HG03025 (cell line): ENCODE data around the gene CBARP.

ENCODE experiments used
- ATAC-seq: cut with Tn5 transposase; IDR thresholded peaks from one replicate; pipeline ENCODE4 v1.9.1; 2021; ENCODE audit warnings: mild to moderate bottlenecking, moderate library complexity; ENCODE audit not compliant: unreplicated experiment, low FRiP score

Gene CBARP

DNA sequence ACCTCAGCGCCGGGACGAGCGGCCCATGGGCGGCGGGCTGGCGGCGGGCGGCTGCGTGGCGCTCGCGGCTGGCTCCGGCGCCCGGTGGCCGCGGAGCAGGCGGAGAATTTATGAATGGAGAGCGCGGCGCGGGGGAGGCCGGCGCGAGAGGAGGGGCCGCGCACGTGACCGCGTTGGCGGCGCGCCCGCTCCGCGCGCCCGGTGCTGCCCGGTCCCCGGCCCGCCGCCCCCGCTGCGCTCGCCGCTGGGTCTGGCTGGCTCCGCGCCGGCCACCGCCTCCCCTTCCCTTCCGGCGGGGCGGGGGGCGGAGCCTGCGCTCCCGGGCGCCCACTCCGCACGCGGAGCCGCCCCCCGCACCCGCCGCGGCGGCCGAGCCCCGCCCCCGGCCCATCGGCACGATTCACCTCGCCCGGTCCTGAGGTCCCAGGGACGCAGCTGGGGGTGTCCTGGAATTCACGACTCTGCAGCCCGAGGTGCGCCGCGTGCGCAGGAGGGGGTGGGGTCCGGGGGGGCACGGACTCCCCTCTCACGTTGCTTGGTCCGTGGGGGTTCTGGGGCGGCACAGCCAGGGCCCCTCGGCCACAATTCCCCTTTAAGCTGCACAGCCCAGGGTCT is at the start of gene CBARP:
CBARP (minus strand) TSS at position 252 of the 615 bp plus-strand sequence. CDS start 1,905 bp downstream, outside the sequence.
- no peak for ATAC-seq

- no peak for ATAC-seq
These were observed 48.9 kb upstream of the CBARP start for GRCh38 chr19:1286487-1287353.

- no peak for ATAC-seq
These were observed 48.0 kb upstream of the CBARP start, which contains the start of gene EFNA2 for GRCh38 chr19:1285737-1286360. TSS of gene EFNA2 (plus strand) at chr19:1285873. CDS start at chr19:1286169, 296 bp downstream.

GRCh38 chr19:1284979-1285736 is 47.4 kb upstream of the CBARP start:
- ATAC-seq: no peak

DNA sequence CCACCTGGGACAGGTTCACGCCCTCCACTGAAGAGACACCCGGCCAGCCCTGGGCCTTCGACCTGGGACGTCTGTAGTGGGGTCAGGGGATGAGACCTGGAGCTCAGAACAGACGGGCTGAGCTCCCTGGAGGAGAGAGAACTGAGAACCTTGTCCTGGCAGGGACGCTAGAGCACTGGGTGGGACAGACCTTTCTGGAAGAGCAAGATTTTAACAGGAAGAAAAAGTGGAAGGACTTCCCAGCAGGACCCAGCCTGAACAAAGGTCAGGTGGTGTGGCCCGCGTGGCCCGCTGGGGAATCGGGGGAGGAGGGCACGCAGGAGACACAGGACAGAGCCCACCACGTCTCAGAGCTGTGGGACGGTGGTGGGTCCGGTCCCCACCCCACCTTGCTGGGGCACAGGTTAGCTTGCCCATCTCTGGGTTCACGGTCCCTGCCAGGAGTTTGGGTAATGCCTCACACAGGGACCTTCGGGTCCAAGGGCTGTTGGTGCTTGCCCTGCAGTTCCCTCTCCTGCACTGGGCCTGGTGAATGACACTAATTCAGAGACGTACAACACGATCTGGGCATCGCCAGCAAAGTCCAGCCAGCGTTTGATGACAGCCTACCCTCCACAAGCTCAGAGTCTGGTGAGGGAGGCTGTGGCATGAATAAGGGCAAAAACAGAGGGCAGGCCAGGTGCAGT is 46.6 kb upstream of the CBARP start:
- ATAC-seq: no peak

- no peak for ATAC-seq
These were observed 46.1 kb upstream of the CBARP start for GRCh38 chr19:1283917-1284292.

GRCh38 chr19:1283207-1283916 is 45.6 kb upstream of the CBARP start:
- ATAC-seq: no peak

DNA sequence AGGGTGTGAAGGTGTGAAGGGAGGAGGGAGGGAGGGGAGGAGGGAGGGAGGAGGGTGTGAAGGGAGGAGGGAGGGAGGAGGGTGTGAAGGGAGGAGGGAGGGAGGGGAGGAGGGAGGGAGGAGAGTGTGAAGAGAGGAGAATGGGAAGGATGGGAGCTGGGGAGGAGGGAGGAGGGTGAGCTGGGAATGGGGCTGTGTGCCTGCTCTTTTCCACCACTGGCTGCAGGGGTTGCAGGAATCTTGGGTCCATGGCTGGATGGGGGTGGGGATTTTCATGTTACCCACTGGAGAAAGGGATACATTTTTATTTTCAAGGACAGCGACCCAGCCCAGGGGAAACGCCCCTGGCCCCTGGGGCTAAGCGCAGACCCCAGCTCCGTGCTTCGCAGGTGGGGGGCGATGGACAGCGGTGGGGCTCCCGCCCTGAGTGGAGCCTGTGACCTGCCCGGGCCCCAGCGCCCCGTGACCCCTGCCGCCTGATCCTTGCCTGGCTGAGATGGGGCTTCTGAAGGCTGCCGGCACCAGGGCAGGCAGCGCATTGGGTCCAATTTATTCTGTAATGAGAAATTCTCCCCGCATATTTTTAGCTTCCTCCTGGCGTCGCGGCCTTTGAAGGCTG is 44.9 kb upstream of the CBARP start:
- no peak for ATAC-seq

DNA sequence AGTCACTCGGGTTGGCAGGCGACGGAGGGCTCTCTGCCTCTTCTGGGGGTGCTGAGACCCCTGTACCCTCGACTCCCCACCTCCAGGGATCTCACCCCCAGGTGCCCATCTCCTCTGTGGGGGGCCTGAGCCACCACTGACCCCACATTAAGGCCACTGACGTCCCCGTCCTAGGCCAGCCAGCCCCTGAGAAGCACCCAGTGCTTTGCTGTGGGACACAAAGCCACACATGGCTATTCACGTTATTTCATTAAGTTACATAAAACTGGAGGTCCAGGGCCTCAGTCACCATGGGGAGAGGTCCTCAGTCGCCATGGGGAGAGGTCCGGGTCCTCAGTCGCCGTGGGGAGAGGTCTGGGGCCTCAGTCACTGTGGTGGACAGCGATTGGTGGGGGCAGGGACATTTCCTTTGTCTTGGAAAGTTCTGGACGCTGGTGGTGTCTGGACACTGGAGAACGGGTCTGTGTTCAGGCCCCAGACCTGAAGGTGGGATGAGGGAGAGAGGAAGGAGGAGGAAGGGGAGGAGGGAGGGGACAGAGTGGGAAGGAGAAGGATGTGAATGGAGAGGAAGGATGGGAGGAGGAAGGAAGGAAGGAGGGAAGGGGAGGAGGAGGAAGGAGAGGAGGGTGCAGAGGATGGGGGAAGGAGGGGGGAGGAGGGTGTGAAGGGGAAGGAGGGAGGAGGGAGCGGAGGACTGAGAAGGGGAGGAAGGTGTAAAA is 43.9 kb upstream of the CBARP start:
- no peak for ATAC-seq

DNA sequence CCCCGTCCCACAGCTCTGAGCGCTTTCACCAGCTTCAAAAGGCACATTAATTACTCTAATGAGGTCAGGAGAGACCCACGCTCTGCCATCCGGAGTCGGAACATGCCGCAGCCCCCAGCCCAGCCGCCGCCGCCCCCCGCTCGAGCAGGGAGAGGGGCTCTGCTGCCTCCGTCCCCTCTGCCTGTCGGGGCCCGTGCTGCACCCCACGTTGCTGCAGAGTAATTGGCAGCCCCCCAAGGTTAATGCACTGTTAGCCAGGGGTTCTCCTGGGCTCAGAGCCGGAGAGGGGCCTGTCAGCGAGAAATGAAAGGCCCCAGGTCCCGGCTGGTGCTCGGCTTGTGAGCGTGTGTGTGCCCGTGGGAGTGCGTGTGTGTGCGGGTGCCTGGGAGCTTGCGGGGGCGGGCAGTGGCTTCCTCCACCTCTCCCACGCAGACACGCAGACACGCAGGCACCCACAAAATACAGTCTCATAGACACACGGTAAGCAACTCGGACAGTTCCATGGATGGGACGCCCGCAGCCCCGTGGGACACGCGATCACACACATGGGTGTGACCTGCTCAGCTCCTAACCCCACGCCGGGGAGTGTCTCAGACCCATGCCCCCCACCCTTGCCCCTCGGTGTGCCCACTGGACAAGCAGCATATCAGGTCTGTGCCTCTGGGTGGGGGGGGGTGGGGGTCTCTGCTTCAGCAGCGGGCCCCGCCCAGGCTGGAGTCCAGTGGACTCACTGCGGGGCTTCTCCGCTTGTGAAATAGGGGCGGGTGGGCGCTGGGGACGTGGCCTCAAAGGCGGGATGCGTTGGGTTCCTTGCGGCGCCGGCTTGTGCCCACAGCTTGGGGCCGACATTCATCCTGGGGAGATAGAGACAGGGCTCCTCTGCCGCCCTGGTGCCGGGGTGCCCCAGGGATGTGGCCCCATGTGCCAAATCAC is 43.1 kb upstream of the CBARP start:
- ATAC-seq: no peak

- no peak for ATAC-seq
These were observed 42.1 kb upstream of the CBARP start for GRCh38 chr19:1279782-1280341.

GRCh38 chr19:1278713-1279660 is 41.2 kb upstream of the CBARP start:
- no peak for ATAC-seq

DNA sequence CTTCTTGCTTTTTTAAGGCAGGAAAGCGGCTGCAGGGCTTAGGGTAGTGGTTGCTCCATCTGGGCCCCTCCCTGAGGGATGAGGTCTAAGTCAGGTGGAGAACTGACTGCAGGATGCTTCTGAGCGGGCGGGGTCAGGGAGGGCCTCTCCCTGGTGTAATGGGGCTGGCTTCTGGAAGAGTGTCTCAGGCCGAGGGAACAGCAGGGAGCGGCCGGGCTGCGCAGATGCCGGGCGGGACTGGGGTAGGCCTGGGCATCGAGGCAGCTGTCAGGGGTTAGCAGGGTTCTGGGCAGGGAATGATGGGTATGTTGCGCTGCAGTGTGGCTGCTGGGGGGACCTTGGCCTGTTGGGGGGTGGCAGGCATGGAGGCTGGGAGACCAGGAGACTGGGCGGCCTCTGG is 40.3 kb upstream of the CBARP start:
- no peak for ATAC-seq

- no peak for ATAC-seq
These were observed 39.3 kb upstream of the CBARP start for GRCh38 chr19:1277061-1277460.

GRCh38 chr19:1276628-1277022 is 38.8 kb upstream of the CBARP start:
- no peak for ATAC-seq
